ENCODE data around the gene FAAH. TPM values are rescaled to one million over a fixed set of nuclear protein-coding genes. Genes with fewer than 3 reads are reported as not detected.
"Not testable (repeated sequence)": the region's sequence is repeated elsewhere in the genome, so short reads cannot be mapped to it uniquely, and the experiment has no call there.

Gene FAAH
- not detected in 2 replicates for total RNA-seq (2014; rRNA removed; shearing (Covaris generic))

- DNase-seq (ENCODE audit: low read depth) = no peak
Observed at GRCh38 chr1:46394108-46394871, at the start of gene FAAH. TSS of gene FAAH (plus strand) at chr1:46394317. CDS start at chr1:46394349, 32 bp downstream.

GRCh38 chr1:46344481-46344880 is 49.6 kb upstream of the FAAH start:
- no peak for DNase-seq (ENCODE audit: low read depth)

GRCh38 chr1:46345281-46345680 is 48.8 kb upstream of the FAAH start:
- DNase-seq (ENCODE audit: low read depth) = no peak

- DNase-seq (ENCODE audit: low read depth) = no peak
Observed at GRCh38 chr1:46352363-46352762, 41.8 kb upstream of the FAAH start.

GRCh38 chr1:46355920-46356319 is 38.2 kb upstream of the FAAH start:
- DNase-seq (ENCODE audit: low read depth) = not testable (repeated sequence)

- no peak for DNase-seq (ENCODE audit: low read depth)
Observed at GRCh38 chr1:46362158-46362557, 32.0 kb upstream of the FAAH start.

- no peak for DNase-seq (ENCODE audit: low read depth)
Observed at GRCh38 chr1:46363121-46363520, 31.0 kb upstream of the FAAH start.

GRCh38 chr1:46364612-46365011 is 29.5 kb upstream of the FAAH start:
- DNase-seq (ENCODE audit: low read depth) = peak; percentile 46

- DNase-seq (ENCODE audit: low read depth) = not testable (repeated sequence)
Observed at GRCh38 chr1:46365796-46366195, 28.3 kb upstream of the FAAH start.

- no peak for DNase-seq (ENCODE audit: low read depth)
Observed at GRCh38 chr1:46367072-46367471, 27.0 kb upstream of the FAAH start.

- not testable (repeated sequence) for DNase-seq (ENCODE audit: low read depth)
Observed at GRCh38 chr1:46367701-46368100, 26.4 kb upstream of the FAAH start.

- no peak for DNase-seq (ENCODE audit: low read depth)
Observed at GRCh38 chr1:46368791-46369190, 25.3 kb upstream of the FAAH start.

- DNase-seq (ENCODE audit: low read depth) = no peak
Observed at GRCh38 chr1:46369542-46370213, 24.4 kb upstream of the FAAH start.

- no peak for DNase-seq (ENCODE audit: low read depth)
Observed at GRCh38 chr1:46370214-46370633, 23.9 kb upstream of the FAAH start.

GRCh38 chr1:46372431-46372830 is 21.7 kb upstream of the FAAH start:
- DNase-seq (ENCODE audit: low read depth) = no peak

- DNase-seq (ENCODE audit: low read depth) = no peak
Observed at GRCh38 chr1:46379996-46380395, 14.1 kb upstream of the FAAH start.

- DNase-seq (ENCODE audit: low read depth) = no peak
Observed at GRCh38 chr1:46380508-46380907, 13.6 kb upstream of the FAAH start.

GRCh38 chr1:46393510-46393909 is 607 bp upstream of the FAAH start:
- DNase-seq (ENCODE audit: low read depth) = no peak

GRCh38 chr1:46394872-46395465 is 852 bp downstream of the FAAH start:
- DNase-seq (ENCODE audit: low read depth) = no peak

- no peak for DNase-seq (ENCODE audit: low read depth)
Observed at GRCh38 chr1:46396441-46397398, 2.6 kb downstream of the FAAH start.

- DNase-seq (ENCODE audit: low read depth) = no peak
Observed at GRCh38 chr1:46399307-46399706, 5.2 kb downstream of the FAAH start.

- DNase-seq (ENCODE audit: low read depth) = no peak
Observed at GRCh38 chr1:46400421-46400820, 6.3 kb downstream of the FAAH start.

Data from RPMI7951 (cell line).